Measurements from ENCODE around the gene PPP1R9B.
A peak's percentile ranks its signal among the peaks of the same experiment; 100 is the strongest.

PPP1R9B gene

GRCh38 chr17:50153650-50154575, 3.4 kb upstream of the PPP1R9B start:
- H3K9ac ChIP-seq (ENCODE audit: low read length in 2 of 2) = no peak overlapping the region
- H3K4me3 ChIP-seq (ENCODE audit: low read length in 2 of 2) = no peak overlapping the region
- peak overlapping the region; percentile 71 for H3K27ac ChIP-seq (ENCODE audit: low read length)
- no peaks in the 10 kb centered on the region for H3K27me3 ChIP-seq (ENCODE audit: control insufficient read depth in 1 of 2, insufficient read depth in 2 of 2, low read length in 2 of 2)
- H3K36me3 ChIP-seq (ENCODE audit: control insufficient read depth in 2 of 2, insufficient read depth in 2 of 2, low read length in 2 of 2) = no peaks in the 10 kb centered on the region
- H3K9me3 ChIP-seq (ENCODE audit: control insufficient read depth in 2 of 2, low read length in 2 of 2) = no peaks in the 10 kb centered on the region
- peaks cover 47% of the 10 kb centered on the region for H3K4me1 ChIP-seq (ENCODE audit: control insufficient read depth, insufficient read depth, low read length)

GRCh38 chr17:50152736-50153135, 2.3 kb upstream of the PPP1R9B start:
- no peaks in the 10 kb centered on the region for H3K9me3 ChIP-seq (ENCODE audit: control insufficient read depth in 2 of 2, low read length in 2 of 2)
- H3K4me3 ChIP-seq (ENCODE audit: low read length in 2 of 2) = peak overlapping the region; percentile 64 to 79
- no peaks in the 10 kb centered on the region for H3K27me3 ChIP-seq (ENCODE audit: control insufficient read depth in 1 of 2, insufficient read depth in 2 of 2, low read length in 2 of 2)
- peak overlapping the region in 1 of 2 donors; percentile 69 for H3K9ac ChIP-seq (ENCODE audit: low read length in 2 of 2)
- H3K4me1 ChIP-seq (ENCODE audit: control insufficient read depth, insufficient read depth, low read length) = peaks cover 58% of the 10 kb centered on the region
- H3K27ac ChIP-seq (ENCODE audit: low read length) = peak overlapping the region; percentile 71
- no peaks in the 10 kb centered on the region for H3K36me3 ChIP-seq (ENCODE audit: control insufficient read depth in 2 of 2, insufficient read depth in 2 of 2, low read length in 2 of 2)

- no peaks in the 10 kb centered on the region for H3K27me3 ChIP-seq (ENCODE audit: control insufficient read depth in 1 of 2, insufficient read depth in 2 of 2, low read length in 2 of 2)
- H3K9me3 ChIP-seq (ENCODE audit: control insufficient read depth in 2 of 2, low read length in 2 of 2) = no peaks in the 10 kb centered on the region
- H3K36me3 ChIP-seq (ENCODE audit: control insufficient read depth in 2 of 2, insufficient read depth in 2 of 2, low read length in 2 of 2) = no peaks in the 10 kb centered on the region
- H3K4me1 ChIP-seq (ENCODE audit: control insufficient read depth, insufficient read depth, low read length) = peaks cover 65% of the 10 kb centered on the region
- peak overlapping the region; percentile 69 to 71 for H3K9ac ChIP-seq (ENCODE audit: low read length in 2 of 2)
- H3K27ac ChIP-seq (ENCODE audit: low read length) = peak overlapping the region; percentile 71
- peak overlapping the region; percentile 64 to 79 for H3K4me3 ChIP-seq (ENCODE audit: low read length in 2 of 2)
Measured at GRCh38 chr17:50151937-50152547, 1.6 kb upstream of the PPP1R9B start.

GRCh38 chr17:50151041-50151936, 812 bp upstream of the PPP1R9B start:
- H3K27me3 ChIP-seq (ENCODE audit: control insufficient read depth in 1 of 2, insufficient read depth in 2 of 2, low read length in 2 of 2) = no peaks in the 10 kb centered on the region
- H3K27ac ChIP-seq (ENCODE audit: low read length) = peak overlapping the region; percentile 82
- H3K4me1 ChIP-seq (ENCODE audit: control insufficient read depth, insufficient read depth, low read length) = peaks cover 72% of the 10 kb centered on the region
- H3K9me3 ChIP-seq (ENCODE audit: control insufficient read depth in 2 of 2, low read length in 2 of 2) = no peaks in the 10 kb centered on the region
- H3K9ac ChIP-seq (ENCODE audit: low read length in 2 of 2) = peak overlapping the region; percentile 50 to 62
- H3K4me3 ChIP-seq (ENCODE audit: low read length in 2 of 2) = peak overlapping the region; percentile 67 to 79
- no peaks in the 10 kb centered on the region for H3K36me3 ChIP-seq (ENCODE audit: control insufficient read depth in 2 of 2, insufficient read depth in 2 of 2, low read length in 2 of 2)

GRCh38 chr17:50149417-50150353, 792 bp downstream of the PPP1R9B start:
- Histone ChIP-seq H3K27ac (ENCODE audit: low read length) (peak overlapping the region; percentile 62), H3K4me3 (ENCODE audit: low read length in 2 of 2) (peak overlapping the region; percentile 67 to 79), H3K9ac (ENCODE audit: low read length in 2 of 2) (peak overlapping the region; percentile 64 to 68), H3K4me1 (ENCODE audit: control insufficient read depth, insufficient read depth, low read length) (peaks cover 78% of the 10 kb centered on the region), H3K36me3 (ENCODE audit: control insufficient read depth in 2 of 2, insufficient read depth in 2 of 2, low read length in 2 of 2) (peaks cover 5% of the 10 kb centered on the region in 2 donors), H3K27me3 (ENCODE audit: control insufficient read depth in 1 of 2, insufficient read depth in 2 of 2, low read length in 2 of 2) (no peaks in the 10 kb centered on the region), H3K9me3 (ENCODE audit: control insufficient read depth in 2 of 2, low read length in 2 of 2) (no peaks in the 10 kb centered on the region)

- Histone ChIP-seq H3K36me3 (ENCODE audit: control insufficient read depth in 2 of 2, insufficient read depth in 2 of 2, low read length in 2 of 2) (peaks cover 9 to 12% of the 10 kb centered on the region in 2 donors), H3K27ac (ENCODE audit: low read length) (peak overlapping the region; percentile 60), H3K4me3 (ENCODE audit: low read length in 2 of 2) (peak overlapping the region; percentile 67 to 79), H3K27me3 (ENCODE audit: control insufficient read depth in 1 of 2, insufficient read depth in 2 of 2, low read length in 2 of 2) (no peaks in the 10 kb centered on the region), H3K4me1 (ENCODE audit: control insufficient read depth, insufficient read depth, low read length) (peaks cover 73% of the 10 kb centered on the region), H3K9me3 (ENCODE audit: control insufficient read depth in 2 of 2, low read length in 2 of 2) (no peaks in the 10 kb centered on the region), H3K9ac (ENCODE audit: low read length in 2 of 2) (peak overlapping the region; percentile 51 to 64)
Measured at GRCh38 chr17:50149091-50149416, 1.4 kb downstream of the PPP1R9B start.

GRCh38 chr17:50148226-50149090, 2.0 kb downstream of the PPP1R9B start:
- H3K4me1 ChIP-seq (ENCODE audit: control insufficient read depth, insufficient read depth, low read length) = peaks cover 68% of the 10 kb centered on the region
- peak overlapping the region; percentile 70 for H3K27ac ChIP-seq (ENCODE audit: low read length)
- H3K36me3 ChIP-seq (ENCODE audit: control insufficient read depth in 2 of 2, insufficient read depth in 2 of 2, low read length in 2 of 2) = peaks cover 15% of the 10 kb centered on the region in 2 donors
- peak overlapping the region; percentile 29 to 66 for H3K9ac ChIP-seq (ENCODE audit: low read length in 2 of 2)
- peak overlapping the region; percentile 75 to 79 for H3K4me3 ChIP-seq (ENCODE audit: low read length in 2 of 2)
- H3K9me3 ChIP-seq (ENCODE audit: control insufficient read depth in 2 of 2, low read length in 2 of 2) = no peaks in the 10 kb centered on the region
- no peaks in the 10 kb centered on the region for H3K27me3 ChIP-seq (ENCODE audit: control insufficient read depth in 1 of 2, insufficient read depth in 2 of 2, low read length in 2 of 2)

- Histone ChIP-seq H3K4me1 (ENCODE audit: control insufficient read depth, insufficient read depth, low read length) (peaks cover 64% of the 10 kb centered on the region), H3K27me3 (ENCODE audit: control insufficient read depth in 1 of 2, insufficient read depth in 2 of 2, low read length in 2 of 2) (no peaks in the 10 kb centered on the region), H3K36me3 (ENCODE audit: control insufficient read depth in 2 of 2, insufficient read depth in 2 of 2, low read length in 2 of 2) (peaks cover 16 to 19% of the 10 kb centered on the region in 2 donors), H3K4me3 (ENCODE audit: low read length in 2 of 2) (peak overlapping the region; percentile 75 to 79), H3K9ac (ENCODE audit: low read length in 2 of 2) (peak overlapping the region; percentile 36 to 66), H3K27ac (ENCODE audit: low read length) (peak overlapping the region; percentile 70), H3K9me3 (ENCODE audit: control insufficient read depth in 2 of 2, low read length in 2 of 2) (no peaks in the 10 kb centered on the region)
Measured at GRCh38 chr17:50147841-50148225, 2.6 kb downstream of the PPP1R9B start.

GRCh38 chr17:50146927-50147665, 3.4 kb downstream of the PPP1R9B start:
- peak overlapping the region; percentile 47 to 66 for H3K9ac ChIP-seq (ENCODE audit: low read length in 2 of 2)
- H3K36me3 ChIP-seq (ENCODE audit: control insufficient read depth in 2 of 2, insufficient read depth in 2 of 2, low read length in 2 of 2) = peaks cover 21 to 25% of the 10 kb centered on the region in 2 donors
- H3K4me1 ChIP-seq (ENCODE audit: control insufficient read depth, insufficient read depth, low read length) = peaks cover 57% of the 10 kb centered on the region
- peak overlapping the region; percentile 70 for H3K27ac ChIP-seq (ENCODE audit: low read length)
- H3K4me3 ChIP-seq (ENCODE audit: low read length in 2 of 2) = peak overlapping the region; percentile 75 to 79
- no peaks in the 10 kb centered on the region for H3K27me3 ChIP-seq (ENCODE audit: control insufficient read depth in 1 of 2, insufficient read depth in 2 of 2, low read length in 2 of 2)
- H3K9me3 ChIP-seq (ENCODE audit: control insufficient read depth in 2 of 2, low read length in 2 of 2) = no peaks in the 10 kb centered on the region

All from stomach smooth muscle (tissue), 2 donors.